ENCODE data around the gene NOXO1. TPM values are rescaled to one million over a fixed set of nuclear protein-coding genes. Genes with fewer than 3 reads are reported as not detected.

Gene NOXO1
- total RNA-seq, 1 experiment from 2014 or later = 141 TPM

DNA sequence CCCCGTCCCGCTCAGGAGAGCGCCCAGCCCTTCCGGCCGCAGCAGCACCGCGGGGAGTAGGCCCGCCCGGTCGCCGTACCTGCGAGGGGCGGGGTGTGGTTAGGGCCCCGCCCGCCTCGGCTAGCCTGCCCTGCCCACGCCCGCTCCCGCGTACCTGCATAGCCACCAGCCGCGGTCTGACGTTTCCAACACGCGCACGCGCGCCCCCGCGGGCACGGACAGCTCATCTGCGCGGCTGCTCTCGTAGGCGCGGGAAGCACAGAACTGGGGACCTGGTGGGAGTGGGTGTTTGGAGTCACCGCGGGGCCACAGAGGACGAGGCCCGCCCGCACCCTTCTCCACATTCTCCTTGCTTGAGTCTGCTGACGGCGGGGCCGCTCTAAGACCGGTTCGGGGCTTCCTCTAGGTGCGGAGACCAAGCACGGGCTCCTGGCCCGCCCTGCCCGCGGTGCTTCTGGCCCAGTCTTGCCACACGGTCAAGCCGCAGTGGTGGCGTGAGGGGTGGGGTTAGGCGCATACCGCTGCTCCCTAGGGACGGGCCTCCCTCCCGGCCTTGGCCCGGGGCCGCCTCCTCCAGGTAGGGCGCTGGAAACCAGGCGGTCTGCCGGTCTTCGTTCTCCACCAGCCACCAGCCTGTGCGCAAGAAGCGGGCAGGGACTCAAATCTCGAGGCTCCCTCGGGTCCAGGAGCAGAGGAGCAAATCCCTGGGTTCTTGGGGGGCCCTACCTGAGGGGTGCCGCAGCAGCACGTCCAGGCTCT, 1.8 kb downstream of the NOXO1 start:
- DNase-seq (ENCODE audit: low spot score) = peak; percentile 92

DNA sequence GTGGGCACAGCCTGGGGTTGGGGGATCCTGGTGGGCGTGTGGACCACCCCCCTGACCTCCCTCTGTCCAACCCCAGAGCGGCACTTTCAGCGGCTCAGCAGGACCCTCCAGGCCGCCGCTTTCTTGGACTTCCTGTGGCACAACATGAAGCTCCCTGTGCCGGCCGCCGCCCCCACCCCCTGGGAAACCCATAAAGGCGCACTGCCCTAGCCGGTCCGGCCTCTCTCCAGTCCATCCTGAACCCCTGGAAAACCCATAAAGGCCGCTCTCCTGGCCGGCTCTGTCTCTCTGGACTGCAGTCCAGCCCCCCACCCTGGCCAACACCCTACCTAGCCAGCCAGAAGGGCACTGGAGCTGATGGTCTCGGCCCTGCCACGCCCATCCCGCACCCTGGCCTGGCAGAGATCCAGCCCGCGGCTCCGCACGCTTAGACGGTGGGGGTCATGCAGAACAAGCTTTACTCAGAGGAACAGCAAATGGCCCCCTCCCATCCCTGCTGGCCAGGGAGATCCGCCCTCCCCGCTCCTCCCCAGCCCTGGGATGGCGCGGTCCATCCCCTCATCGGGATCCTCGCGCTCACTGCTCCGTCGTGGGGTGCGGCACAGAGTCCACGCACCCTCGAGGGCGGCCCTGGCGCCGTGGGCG, 2.7 kb downstream of the NOXO1 start:
- DNase-seq (ENCODE audit: low spot score) = peak; percentile 35

DNA sequence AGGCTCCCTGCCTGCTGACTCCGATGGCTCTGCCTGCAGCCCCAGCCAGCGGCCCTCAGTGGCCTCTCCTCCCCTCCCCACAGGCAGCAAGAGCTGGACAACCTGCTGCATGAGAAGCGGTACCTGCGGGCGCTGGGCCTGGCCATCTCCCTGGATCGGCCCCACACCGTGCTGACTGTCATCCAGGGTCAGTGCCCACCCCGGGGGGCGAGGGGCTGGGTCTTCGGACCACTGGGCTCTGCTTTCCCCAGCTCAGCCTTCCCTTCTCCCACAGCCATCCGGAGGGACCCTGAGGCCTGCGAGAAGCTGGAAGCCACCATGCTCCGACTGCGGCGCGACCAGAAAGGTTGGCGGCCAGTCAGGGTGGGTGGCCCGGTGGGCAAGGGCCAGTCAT, 3.4 kb downstream of the NOXO1 start:
- no peak for DNase-seq (ENCODE audit: low spot score)

DNA sequence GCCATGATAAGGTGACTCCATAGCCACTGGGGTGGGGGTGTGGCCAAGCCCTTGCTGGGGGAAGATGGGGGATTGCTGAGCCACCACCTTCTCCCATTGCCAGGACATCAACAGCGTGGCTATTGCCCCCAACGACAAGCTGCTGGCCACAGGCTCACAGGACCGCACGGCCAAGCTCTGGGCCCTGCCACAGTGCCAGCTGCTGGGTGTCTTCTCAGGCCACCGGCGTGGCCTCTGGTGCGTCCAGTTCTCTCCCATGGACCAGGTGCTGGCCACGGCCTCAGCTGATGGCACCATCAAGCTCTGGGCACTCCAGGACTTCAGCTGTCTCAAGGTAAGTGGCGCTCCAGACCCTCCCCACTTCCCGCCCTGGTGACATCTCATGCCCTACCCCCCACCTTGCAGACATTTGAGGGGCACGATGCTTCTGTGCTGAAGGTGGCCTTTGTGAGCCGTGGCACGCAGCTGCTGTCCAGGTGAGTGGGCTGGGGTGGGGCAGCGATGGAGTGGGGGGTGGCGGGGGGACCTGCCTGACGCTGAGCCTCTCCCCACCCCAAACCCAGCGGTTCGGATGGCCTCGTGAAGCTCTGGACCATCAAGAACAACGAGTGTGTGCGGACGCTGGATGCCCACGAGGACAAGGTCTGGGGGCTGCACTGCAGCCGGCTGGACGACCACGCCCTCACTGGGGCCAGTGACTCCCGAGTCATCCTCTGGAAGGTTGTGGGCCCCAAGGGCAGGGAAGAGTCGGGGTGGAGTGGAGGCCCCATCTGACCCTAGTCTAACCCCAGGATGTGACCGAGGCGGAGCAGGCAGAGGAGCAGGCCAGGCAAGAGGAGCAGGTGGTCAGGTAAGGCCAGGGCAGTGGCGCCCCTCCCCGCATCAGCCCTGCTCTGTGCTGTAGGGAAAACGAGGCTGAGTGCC, 4.1 kb downstream of the NOXO1 start:
- no peak for DNase-seq (ENCODE audit: low spot score)

DNA sequence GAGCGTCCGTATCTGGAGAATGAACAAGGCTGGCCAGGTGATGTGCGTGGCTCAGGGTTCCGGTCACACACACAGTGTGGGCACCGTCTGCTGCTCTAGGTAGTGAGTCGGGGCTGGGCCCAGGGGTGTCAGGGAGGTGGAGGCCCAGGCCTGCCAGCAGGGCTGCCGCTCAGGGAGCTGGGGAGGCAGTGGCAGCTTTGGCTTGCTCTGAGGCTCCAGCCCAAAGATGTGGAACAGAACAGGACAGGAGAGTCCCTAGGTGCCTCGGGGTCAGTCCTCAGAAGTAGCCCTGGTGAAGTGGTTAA, 5.1 kb downstream of the NOXO1 start:
- DNase-seq (ENCODE audit: low spot score) = no peak

DNA sequence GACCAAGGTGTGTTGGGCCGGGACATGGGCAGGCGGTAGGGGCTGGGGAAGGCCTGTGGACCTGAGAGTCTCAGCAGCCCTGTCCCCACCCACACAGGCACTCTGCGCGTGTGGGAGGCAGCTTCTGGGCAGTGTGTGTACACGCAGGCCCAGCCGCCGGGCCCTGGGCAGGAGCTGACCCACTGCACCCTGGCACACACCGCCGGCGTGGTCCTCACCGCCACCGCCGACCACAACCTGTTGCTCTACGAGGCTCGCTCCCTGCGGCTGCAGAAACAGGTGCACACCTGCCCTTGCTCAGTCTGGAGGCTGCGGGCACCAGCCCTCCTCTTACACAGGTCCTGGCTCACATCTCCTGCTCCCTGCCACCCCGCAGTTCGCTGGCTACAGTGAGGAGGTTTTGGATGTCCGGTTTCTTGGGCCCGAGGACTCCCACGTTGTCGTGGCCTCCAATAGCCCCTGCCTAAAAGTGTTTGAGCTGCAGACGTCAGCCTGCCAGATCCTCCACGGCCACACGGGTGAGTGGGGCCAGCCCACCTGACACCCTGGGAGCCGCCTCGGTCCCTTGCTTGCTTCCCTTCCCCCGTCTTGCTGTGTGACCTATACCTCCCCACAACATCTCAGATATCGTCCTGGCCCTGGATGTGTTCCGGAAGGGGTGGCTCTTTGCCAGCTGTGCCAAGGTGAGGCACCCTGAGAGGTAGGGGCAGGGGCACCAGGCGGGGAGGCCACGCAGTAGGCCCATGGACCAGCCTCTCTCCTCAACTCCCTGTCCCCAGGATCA, 5.6 kb downstream of the NOXO1 start:
- DNase-seq (ENCODE audit: low spot score) = no peak

DNA sequence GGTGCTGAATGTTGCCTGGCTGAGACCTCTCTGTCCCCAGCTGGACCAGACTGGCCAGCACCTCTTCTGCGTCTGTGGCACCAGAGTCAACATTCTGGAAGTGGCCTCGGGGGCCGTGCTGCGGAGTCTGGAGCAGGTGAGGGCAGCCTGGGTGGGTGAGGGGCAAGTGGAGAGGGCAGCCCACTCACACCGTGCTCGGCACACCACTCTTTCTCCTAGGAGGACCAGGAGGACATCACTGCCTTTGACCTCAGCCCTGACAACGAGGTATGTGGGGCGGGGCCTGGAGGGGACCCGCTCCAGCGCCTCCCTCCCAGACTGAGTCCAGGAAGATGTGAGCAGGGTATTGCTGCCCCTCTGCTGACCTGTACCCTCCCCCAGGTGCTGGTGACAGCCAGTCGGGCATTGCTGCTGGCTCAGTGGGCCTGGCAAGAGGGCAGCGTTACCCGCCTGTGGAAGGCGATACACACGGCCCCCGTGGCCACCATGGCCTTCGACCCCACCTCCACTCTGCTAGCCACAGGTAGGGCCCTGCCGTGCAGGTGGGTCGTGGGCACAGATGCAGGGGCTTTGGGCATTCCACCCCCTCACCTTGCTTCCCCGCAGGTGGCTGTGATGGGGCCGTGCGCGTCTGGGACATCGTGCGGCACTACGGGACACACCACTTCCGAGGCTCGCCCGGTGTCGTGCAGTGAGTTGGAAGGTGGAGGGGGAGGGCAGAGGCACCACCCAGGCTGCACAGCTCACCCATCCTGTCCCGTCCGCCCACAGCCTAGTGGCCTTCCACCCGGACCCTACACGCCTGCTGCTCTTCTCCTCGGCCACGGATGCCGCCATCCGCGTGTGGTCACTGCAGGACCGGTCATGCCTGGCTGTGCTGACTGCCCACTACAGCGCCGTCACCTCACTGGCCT, 6.9 kb downstream of the NOXO1 start:
- no peak for DNase-seq (ENCODE audit: low spot score)

DNA sequence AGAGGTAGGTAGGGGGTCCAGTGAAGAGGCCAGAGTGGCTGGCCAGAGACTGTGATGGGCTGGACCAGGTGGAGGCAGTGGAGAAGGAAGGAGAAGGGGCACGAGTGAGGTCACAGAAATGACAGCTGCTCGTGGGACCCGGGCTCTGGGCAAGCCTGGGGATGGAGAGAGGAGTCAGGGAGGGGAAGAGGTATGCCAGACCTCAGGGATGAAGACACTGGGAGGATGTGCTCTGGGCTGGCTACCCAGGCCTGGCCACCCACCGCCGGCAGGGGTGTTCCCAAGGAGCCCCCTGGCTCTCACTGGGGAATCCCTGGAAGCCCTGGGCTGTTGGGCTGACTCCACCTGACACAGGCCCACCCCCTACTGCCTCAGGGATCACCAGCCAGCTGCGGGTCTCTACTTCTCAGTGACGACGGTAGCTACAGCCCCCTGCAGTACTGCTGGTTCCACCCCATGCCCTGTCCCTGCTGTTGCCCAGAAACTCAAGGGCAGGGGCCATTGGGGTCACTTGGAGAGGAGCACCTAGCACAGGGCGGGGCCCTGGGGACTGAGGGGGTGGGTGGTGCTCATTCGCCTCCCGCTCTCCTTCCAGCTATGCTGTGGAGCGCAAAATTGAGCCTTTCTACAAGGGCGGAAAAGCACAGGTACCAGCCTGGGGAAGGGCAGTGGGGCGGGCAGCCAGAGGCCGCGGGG, 7.7 kb downstream of the NOXO1 start:
- no peak for DNase-seq (ENCODE audit: low spot score)

DNA sequence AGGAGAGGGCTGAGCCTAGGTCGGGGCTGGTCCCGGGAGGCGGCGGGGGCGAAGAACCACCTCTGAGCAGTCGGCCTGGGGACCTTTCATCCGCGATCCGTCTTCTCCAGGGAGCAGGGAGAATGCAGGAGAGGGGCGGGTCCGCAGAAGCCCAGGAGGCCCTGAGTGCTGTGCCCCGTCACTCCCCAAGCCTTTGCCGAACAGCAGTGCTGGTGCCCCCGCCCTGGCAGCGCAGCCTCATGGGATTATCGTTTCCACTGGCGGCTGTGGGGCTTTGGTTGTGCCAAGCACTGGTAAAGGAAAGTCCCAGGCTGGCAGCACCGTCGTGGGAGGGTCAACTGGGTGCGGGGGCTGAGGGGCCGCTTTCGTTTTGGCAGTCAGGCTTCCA, 8.8 kb downstream of the NOXO1 start:
- DNase-seq (ENCODE audit: low spot score) = peak; percentile 51

DNA sequence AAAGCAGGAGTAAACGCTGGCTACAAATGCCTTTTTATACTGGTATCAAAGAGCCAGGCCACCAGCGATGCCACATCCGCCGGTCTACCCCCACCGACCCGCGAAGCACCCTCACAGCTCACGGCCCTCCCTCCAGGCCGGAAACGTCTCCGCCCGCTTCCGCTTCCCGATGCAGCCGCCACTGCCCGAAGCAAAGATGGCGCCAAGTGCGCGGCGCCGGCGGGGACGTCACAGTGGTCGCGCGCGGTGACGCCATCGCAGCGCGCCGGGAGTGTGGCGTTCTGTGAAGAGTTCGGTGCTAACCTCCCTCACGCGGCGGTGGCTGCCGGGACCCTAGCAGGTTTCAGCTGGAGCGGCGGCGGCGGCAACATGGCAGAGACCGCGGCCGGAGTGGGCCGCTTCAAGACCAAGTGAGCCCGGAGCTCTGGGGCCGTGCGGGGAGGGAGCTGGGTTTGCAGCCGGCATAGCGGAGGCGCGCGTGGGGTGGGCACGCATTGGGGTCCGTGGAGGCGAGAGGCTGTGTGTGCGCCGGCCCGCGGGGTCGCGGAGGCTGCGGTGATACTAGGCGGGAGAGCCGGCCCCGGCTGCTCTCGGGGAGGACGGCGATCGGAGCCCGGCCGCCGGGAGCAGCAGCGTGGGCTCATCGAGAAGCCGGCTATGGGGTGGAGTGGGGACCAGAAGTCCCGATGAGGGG, 9.3 kb downstream of the NOXO1 start, which contains the start of gene TBL3:
TBL3 (plus strand) TSS at position 258 of the 694 bp plus-strand sequence; CDS start at position 370, 112 bp downstream.
- DNase-seq (ENCODE audit: low spot score) = peak; percentile 92

DNA sequence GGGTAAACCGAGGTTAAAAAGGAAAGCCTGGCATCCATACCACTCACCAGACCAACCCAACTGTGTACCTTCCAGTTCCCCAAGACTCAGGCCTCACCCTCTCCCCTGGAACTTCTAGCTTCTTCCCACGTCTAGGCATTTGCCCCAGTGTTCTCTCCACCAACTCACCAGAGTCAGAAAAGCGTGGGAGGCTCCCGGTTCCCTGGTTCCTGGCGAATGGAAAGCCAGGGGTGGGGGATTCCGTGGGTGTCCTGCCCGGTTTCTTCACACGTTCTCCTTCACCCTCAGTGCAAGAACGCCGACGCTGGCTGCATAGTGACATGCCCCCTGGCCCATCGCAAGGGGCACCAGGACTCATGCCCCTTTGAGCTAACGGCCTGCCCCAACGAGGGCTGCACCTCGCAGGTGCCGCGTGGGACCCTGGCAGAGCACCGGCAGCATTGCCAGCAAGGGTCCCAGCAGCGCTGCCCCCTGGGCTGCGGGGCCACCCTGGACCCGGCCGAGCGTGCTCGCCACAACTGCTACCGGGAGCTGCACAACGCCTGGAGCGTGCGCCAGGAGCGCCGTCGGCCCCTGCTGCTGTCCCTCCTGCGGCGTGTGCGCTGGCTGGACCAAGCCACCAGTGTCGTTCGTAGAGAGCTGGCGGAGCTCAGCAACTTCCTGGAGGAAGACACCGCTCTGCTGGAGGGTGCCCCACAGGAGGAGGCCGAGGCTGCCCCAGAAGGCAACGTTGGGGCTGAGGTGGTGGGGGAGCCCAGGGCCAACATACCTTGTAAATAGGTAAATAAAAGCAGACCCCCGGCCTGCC, 12.9 kb downstream of the NOXO1 start:
- no peak for DNase-seq (ENCODE audit: low spot score)

DNA sequence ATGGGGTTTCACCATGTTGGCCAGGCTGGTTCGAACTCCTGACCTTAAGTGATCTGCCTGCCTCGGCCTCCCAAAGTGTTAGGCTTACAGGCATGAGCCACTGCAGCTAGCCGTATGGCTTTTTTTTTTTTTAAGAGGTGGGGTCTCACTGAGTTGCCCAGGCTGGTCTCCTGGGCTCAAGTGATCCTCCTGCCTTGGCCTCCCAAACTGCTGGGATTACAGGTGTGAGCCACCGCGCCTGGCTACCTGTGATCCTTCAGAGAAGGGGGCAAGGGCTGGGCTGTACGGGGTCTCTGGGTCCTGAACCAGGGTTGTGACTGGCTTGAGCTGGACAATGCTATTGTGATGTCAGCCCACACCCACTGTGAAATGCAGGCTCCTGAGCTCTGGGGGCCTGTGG, 14.8 kb downstream of the NOXO1 start, which contains the start of gene RNF151:
RNF151 (plus strand) TSS at position 397 of the 400 bp plus-strand sequence. CDS start 26 bp downstream, outside the sequence.
- DNase-seq (ENCODE audit: low spot score) = no peak

DNA sequence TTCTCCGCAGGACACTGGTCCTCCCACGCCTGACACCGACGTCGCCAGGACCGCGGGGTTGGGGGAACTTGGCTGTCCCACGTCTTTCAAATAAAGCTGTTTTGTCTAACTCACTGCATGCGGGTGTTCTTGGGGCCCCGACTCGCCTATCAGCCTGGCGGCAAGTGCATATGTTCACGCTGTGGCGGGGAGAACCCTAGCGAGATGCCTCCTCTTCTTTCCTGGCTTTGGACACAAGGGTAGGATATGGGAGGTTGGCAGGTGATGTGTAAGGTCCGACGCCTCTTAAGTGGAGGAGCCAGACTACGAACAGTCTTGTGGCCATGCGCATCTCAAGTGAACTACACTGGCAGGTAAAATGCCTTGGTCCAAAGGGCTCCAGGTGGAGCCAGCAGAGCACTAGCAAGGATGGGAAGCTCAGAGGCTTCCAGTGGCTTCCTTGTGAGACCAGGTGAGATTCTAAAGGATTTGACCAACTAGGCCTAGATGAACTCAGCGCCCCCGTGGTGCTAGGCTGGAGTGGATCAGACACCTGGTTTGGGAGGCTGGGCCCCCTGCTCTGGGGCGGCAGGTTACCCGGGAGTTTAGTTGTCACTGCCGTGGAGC, 15.8 kb downstream of the NOXO1 start:
- peak; percentile 58 for DNase-seq (ENCODE audit: low spot score)

DNA sequence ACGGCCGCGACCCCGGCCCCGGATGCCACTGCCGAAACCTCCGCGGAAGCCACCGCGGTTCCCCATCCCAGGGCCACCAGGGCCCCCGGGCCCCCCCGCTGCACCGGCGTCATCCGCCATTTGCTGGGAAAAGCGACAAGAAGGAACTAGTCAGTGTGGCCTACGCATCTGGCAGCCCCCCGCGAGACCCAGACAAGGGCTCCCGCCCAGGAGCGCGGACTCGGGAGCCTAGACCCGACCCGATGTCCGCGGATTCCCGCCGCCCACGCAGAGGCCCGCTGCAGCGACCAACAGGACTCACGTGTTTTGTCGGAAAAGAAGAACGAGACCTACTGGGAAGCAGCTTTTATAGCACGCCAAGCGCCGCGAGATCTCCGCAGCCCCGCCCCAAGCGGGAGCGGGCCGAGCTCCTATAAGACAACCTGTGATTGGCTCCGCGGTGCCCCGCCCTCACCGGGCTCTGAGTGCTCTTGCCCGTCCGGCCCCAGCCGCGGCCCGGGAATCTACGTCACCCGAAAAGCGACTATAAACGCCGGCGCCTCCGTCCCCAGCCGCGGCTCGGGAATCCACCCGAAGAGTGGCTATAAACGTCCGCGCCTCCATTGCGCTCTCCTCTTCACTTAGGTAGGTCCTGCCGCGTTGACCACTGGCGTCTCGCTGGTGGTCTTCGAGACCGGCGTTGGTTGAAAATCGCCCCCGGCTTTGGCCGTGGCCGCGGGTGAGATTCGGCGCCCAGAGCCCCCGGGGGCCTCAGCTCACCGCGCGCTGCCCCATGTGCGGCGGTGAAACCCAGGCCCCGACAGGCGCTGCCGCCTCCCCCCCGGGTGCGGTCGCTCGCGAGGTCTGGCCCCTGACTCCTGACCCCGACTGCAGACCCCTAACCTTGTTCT, 16.5 kb downstream of the NOXO1 start, which contains the start of gene RPS2:
RPS2 (minus strand) TSS at position 321 of the 890 bp plus-strand sequence; CDS start at position 120, 201 bp downstream.
- peak; percentile 100 for DNase-seq (ENCODE audit: low spot score)

DNA sequence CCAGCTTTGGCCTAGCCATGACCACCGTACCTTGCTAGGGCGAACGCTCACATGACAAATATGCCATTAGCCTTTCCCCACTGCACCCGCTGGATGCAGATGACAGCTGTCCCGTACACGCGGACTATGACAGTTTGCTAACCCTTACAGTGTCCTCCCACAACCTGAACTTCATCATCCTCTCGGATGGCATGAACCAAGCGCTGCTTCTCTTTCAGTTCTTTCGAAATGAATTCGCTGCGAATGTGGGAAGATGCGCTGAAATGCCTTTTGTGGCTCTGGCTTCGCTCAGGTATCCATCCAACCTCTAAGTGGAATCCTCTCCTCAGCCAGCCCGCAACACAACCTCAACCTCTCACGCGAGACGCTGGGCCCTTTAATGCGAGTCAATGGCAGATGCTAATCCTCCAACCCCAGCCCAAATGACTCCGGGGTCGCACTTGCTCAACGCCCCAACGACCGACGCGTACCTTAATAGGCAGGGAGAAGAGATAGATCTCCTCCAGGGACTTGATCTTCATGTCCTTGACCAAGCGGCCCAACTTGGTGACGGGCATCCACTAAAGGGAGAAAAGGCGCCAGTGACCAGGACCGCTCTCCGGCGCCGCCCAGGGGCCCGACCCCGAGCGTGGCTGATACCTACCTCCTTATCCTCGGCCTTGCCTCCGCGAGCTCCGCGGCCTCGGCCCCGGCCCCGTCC, 17.3 kb downstream of the NOXO1 start:
- peak; percentile 42 for DNase-seq (ENCODE audit: low spot score)

Data from HT-29 (cell line).